DMS79 (cell line): ENCODE measurements around the gene SLC43A3.
"Not testable (repeated sequence)": the region's sequence is repeated elsewhere in the genome, so short reads cannot be mapped to it uniquely, and the experiment has no call there.

Experiments
- DNase-seq: peaks from one replicate; lab custom pipeline; 2025; lab: John Stamatoyannopoulos, UW

Gene SLC43A3

DNA sequence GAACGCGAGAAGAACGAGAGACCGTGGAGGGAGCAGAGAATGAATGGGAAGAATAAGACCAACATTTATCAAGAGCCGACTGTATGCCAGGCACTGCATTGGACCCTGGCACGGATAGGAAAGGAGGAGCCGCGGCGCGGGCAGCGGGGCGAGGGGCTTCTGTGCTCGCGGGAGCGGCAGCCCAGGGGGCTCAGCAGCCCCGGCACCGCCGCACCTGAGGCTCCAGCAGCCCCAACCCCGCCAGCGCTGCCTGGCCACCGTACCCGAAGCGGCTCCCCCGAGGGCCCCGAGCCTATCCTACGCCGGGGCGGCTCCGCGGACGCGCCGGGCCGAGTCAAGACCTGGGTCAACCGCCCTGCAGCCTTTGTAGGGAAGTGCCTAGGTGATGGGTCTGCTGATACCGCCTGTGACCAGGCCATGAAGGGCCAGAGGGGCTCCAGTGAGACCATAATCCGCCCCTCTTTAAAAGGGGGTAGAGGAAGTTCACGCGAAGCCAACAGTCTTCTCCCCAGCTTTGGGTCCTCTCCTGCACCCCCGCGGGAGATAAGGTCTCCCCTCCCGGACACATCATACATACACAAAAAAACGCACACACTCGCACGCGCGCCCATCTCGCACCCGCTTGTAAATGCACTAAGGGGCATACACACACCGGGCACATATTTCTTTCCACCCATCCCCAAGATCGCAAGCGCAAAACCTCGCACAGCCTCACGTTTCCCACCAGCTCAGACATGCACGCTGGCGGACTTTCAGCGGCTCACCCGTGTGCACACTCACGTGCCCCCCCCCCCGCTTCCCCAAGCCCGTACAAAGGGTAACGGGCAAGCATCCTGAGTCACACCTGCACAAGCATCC is 32.5 kb upstream of the SLC43A3 start:
- DNase-seq = no peak

DNA sequence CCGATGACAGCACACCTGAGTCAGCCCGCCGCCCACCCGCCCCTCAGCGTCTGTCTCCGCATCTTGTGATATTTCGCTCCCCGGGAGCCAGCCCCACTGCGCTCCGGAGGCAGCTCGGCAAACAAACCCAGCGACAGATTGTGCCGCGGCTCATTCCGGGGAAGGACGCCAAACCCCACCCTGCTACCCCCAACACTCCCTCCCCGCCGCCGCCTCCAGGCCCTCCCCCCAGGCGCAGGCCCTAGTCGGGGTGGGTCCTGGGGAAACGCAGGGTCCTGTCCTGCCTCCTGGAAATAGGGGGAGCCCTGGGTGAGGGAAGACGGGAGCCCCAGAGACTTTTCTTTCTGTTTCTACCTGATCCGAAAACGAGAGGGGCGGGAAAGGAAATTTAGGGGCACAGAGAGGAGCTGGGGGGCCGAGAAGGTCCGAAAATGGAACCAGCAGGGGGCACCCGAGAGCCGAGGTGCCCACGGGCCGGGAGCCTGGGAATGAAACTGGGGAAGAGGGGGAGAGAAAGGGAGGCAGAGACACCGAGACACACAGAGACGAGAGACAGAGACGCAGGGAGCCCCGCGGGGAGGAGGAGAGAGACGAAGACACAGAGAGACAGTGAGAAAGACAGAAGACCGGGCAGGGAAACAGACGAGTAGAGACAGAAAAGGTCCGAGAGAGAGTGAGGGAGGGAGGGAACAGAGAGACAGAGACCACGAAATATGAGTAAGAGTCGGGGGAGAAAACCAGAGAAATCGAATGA is 31.7 kb upstream of the SLC43A3 start:
- DNase-seq = no peak

DNA sequence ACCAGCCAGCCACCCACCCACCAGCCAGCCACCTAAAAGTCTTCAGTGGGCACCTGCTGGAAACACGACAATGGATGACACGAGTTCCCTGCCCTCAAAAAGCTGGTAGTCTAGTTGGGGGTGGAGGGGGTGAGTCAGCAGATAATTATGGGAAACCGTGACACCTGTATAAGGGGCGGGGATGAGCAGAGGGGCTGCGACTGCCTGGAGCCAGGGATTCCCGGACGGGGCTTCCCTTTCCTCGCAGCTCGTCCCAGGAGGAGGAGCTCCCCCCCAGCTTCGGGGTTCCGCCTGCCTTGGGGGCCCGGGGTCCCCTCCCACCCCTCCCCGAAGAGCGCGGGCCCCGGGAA is 31.1 kb upstream of the SLC43A3 start:
- no peak for DNase-seq

DNA sequence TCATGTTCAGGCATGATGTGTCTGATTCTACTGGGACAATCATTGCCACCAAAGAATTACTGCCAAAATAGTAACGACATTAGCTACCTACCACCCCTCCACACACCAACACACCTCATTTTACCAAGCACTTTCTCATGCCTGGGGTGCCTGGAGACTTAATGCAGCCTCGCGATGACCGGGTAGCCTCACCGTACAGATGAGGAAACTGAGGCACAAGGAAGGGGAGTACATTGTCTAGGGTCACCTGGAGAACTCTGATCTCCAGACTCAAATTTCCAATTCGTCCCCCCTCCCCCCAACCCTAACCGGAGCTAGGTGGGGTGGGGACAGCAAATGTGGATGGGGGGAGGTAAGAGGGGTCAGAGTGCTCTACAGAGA is 30.7 kb upstream of the SLC43A3 start:
- no peak for DNase-seq

DNA sequence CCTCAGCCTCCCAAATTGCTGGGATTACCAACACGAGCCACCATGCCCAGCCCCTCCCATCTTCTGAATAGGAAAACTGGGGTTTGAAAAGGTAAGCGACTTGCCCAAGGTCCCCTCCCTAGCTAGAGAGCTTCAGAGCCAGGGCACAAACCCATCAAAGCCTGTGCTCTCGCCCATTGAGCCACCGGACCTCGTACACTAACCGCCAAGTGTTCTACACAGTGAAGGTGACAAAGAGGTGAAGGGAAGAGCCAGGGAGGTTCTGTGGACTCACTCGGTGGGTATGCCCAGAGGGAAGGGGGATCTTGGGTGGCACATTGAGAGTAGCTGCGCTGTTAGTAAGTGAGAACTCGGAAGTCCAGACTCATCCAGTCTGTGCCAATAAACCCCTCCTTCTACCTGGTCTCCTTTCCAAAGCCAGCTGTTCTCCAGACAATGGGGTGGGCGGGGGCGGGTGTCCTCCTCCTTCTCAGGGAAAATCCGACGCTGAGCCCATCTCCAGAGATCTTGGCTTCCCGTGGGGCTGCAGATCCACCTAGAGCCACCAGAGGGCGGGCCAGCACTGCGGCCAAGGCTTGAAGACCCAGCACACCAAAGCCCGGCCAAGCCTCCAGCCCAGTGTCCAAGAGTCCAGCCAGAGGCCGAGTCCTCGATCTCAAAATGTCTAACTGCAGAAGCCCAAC is 30.2 kb upstream of the SLC43A3 start:
- DNase-seq = no peak

DNA sequence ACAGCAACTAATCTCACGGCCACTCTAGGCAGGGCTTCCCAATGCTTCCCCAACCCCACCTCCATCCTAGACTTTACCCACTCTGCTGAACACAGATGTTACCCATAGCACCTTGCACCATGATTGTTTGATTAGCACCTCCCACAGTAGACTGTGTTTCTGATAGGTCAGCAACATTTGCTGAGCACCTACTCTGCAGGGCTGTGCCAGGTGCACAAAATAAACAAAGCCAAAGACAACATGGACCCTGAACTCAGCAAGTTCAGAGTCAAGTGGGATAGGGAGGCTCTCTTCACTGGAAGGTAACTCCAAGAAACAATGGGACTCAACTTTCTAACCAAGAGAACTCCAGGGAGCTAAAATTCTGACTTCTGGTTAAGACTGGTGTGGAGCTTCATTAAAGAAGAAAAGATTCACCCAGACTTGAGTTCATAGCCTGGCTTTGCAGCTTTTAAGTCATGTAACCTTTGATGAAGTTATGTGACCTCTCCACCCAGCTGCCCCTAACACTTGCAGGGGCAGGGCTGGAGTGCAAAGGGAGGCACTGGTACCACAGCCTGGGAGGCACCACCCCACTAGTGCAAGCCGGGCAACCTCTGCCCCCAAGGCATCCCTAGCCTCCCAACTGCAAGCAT is 26.7 kb upstream of the SLC43A3 start:
- DNase-seq = no peak

DNA sequence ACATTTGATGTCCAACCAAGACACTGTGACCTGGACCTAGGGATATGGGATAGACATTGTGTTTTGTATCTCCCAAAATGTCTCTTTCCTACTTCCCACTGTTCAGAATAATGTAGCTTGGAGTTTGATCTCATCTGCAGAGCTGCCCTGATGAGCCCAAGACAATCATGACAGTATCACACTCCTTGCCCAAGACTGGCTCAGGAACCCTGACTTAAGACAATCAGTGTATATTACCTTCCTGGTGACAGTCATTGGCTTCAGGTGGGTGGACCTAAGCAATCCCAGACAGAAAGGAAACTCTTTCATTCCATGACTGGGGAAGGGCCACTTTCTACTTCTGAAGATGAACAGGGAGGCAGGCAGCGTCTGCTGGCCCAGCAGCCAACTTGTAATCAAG is 19.1 kb upstream of the SLC43A3 start:
- no peak for DNase-seq

DNA sequence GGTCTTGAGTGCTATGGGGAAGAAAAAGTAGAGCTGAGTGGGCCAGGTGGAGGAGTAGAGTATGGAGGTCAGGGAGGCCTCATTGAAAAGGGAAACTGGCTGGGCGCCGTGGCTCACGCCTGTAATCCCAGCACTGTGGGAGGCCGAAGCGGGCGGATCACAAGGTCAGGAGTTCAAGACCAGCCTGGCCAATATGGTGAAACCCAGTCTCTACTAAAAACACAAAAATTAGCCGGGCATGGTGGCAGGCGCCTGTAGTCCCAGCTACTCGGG is 18.1 kb upstream of the SLC43A3 start:
- not testable (repeated sequence) for DNase-seq

DNA sequence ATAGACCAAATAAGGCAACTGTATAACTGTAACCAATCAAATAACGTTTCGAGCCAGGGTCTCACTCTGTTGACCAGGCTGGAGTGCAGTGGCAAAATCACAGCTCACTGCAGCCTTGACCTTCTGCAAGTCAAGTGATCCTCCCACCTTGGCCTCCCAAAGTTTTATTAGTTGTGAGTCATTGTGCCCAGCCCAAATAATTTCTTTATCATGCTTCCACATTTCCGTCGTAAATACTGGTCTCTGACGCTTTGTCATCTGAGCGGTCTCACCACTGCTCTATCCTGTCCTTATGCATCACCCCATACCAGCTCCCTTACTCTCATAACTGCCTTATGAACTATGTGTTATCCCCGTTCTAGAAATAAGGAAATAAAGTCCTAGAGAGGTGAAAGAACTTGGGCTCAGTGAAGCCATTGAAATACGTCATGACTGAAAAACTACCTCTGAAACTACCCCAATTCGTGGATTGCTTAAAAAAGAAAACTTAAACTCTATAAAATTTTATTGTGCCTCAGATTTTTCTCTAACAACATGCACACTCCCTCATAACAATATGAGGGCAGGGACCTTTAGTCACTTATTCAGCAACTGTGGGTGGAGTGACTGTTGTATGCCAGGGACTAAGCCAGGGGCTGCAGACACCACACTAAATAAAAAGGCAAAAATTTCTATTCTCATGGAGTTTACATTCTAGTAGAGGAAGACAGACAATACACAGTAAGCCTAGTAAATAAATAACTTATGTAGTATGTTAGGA is 17.6 kb upstream of the SLC43A3 start:
- no peak for DNase-seq

DNA sequence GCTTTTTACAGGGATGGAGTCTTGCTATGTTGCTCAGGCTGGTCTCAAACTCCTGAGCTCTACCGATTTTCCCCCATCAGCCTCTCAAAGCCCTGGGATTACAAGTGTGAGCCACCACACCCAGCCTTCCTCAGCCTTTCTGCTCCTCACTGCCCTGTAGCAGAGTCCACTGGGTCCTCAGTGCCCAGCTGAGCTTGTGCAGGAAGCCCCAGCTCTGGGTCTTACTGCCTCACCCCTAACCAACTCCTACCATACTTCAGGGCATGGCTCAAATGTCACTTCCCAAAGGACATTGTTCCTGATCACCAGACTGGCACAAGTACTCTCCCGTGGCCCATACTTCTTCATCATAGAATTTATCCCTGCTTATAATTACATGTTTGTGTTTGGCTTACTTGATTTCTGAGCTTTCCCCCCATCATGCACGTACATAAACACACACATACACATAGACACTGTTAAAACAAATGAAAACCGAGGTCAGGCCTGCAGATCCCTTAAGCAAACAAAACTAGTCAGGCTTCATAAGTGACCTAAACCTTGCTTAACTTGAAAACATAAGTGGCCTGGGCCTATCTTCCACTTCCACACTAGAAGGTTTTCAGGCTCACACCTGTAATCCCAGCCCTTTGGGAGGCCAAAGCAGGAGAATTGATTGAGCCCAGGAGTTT is 14.0 kb upstream of the SLC43A3 start:
- peak; percentile 70 for DNase-seq

DNA sequence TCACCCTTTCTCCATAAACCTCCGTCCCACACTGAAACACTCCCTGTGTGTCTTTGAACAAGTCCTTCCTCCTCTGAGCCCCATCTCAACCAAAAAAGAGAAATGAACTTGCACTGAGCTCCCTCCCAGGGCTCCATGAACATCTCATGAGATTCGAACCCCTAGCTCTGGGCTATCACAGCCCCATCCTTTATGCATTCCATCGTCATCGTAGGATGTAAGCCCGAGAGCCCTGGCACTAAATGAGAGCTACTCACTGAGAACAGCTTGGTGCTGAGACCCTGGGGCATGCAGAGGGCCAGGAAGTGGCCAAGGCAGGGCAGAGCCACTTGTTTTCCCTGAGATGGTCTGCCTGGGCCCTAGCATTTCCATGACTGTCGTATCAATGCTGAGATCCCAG is 12.9 kb upstream of the SLC43A3 start:
- DNase-seq = no peak

DNA sequence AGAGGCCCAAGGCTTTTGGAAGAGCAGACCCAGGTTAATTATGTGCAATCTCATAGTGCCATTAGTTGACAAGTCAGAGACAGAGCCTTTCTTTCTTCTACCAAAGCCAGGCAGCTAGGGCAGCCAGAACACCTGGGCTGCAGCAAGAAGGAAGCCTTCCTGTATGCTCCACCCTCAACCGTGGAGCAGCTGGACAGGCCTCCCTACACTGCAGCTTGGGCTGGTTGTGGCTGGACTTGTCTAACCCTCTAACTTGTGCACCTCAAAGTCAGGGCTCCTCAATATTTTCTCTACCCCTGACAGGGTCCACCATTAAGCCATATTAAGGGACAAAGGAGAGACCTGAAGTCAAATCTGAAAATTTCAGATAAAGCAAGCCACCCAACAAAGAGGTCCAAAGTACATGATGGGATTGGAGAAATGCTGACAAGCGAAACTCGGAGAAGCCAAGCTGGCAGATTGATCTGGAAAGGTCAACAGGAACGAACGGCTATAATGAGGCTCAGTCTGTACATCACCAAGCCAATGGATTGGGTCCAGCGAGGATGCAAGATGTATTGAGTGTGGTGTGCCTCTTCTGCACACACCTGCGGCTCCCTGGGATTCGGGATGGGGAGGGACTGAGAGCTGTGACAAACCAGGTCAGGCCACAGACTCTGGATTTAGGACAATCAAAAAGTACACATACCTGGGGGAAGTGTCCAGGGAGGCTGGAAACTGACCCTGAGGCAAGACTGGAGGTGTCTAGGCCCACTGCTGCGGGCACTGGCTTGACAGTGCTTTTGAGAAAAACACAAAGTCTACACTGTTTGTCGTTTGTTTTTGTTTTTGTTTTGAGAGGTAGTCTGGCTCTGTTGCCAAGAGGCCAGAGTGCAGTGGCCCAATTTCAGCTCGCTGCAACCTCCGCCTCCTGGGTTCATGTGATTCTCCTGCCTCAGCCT is 11.7 kb upstream of the SLC43A3 start:
- DNase-seq = no peak

DNA sequence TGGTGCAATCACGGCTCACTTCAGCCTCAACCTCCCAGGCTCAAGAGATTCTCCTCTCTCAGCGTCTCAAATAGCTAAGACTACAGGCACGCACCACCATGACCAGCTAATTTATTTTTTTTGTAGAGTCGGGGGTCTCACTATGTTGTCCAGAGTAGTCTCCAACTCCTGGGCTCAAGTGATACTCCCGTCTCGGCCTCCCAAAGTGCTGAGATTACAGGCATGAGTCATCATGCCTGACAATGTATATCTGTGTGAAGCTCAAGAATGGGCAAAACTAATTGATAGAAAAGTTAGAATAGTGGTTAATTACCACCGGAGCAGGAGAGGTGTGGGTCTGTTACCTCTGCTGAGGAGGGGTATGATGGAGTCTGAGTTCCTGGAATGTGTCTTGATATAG is 9.1 kb upstream of the SLC43A3 start:
- no peak for DNase-seq

DNA sequence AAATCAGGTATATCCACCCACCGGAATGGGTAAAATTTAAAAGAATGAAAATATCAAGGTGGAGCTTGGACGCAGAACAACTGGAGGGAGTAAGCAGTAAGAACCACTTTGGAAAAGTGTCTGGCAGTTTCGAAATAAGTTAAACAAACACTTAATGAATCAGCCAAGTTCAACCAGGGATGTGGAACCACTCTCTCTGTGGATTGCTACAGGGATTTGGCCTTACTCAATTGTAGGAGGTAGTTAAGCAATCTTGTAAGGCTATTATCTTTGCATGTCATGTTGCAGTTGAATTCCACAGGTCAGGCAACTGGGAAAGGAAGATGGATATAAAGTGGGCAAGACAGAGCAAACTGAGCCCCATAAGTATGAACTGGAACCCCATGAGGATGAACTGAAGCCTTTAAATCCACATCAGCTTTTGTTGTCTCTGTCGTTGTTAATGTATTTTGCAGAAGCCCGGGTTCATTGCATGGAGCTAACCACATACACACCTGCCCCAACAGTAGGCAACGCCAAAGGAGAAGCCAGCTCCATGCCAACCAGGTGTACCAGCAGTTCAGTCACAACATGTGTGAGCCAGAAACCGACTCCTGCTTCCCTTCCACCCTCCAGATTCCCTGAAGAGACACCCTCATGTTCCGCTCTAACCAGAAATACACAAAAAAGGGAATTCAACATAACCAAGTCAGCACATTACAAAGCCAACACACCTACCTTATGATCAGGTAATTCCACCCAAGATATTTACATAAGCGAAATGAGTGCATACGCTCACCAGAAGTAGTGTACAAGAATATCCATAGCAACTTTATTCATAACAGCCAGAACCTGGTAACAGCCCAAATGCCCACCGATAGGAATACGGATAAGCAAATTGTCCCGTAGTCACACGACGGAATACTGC is 8.0 kb upstream of the SLC43A3 start:
- peak; percentile 90 for DNase-seq

DNA sequence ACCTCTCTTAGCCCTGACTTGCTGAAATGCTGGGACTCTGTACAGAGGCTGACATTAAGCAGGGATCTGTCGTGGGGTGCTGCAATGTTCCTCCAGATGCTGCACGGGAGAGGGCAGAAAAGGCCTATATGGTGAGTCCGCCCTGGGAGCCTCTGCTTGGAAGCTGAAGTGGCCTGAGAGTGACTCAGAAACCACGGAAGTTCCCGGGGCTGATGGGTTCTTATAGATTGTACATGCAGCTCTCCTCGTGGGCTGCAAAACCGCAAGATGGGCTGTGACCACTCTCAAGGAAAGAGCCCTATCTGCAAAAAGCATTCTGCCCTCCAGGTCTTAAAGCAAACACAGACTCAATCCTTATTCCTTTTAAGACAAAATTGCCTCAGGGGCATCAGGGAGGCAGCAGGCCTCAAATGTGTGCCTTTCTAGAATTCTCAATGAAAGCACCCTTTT is 5.8 kb upstream of the SLC43A3 start:
- DNase-seq = peak; percentile 61

DNA sequence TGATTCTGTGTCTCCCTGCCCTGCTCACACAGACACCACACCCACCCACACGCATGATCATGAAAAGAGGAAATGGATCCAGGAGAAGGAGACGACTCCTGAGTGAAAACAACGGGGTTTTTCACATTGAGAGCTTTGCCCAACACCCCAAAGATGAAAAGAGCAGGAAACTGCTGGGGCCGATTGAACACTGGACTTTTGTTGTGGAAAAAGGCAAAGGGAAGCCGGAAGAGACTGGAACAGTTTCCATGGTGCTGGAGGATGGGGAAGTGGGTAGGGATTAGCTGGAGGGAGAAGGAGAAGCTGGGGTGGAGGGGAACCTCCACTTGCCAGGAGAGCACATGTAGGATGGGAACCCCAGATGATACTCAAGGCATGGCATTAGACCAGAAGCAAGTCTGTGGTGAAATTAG is 5.2 kb upstream of the SLC43A3 start:
- no peak for DNase-seq

DNA sequence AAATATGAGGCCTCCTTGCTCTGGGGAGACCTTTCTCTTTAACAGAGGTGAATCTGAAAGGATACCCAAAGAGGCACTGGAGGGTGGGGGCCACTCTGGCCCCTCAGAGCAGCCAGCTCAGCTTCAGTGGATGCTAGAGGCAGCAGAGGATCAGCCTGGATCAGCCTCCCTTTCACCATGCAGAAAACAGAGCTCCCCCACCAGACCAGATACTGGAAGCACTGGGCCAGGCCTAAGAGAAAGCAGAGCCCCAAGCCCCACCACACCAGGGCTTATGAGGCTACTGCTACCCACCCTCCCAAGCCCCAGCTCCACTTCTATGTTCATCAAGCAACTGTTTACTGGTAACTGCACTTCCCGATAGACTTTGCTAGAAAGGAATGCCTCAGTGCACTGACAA is 4.0 kb upstream of the SLC43A3 start:
- DNase-seq = no peak

DNA sequence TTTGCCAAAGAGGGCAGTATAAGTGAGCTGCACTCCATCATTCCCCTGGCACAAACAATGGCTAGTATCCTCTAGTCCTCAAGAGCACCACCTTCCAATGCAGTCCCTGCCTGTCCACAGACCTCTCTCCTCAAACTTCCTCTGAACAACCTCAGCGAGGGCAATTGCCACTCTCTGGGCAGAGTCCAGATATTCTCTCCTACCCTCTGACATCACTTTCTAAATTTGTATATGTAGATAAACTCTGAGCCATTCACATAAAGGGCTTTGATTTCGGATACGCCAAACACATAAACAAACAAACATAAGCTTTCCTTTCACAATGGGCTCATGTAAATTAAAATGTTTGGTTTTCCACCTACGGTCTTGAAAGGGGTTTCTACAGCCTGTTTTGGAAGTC is 3.0 kb upstream of the SLC43A3 start:
- peak; percentile 20 for DNase-seq

DNA sequence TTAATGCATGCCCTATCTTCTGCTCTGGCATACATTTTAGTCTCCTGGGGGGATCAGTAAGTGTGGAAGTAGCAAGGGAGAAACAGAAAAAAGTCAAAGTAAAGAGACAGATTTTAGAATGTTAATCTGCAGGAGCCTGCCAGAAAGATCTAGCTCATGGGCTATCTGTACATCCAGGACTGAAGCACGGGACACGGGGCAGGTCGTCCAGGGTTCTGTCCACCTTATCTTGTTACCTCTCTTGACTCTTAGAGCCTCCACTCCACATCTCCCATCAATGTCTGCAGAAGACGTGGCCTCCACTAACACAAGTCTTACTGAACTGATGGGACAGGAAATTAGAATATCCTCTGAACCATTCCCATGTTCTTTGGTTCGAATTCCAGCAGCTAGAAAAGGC is 1.7 kb upstream of the SLC43A3 start:
- DNase-seq = no peak
